GM10266 (cell line): ENCODE data around the gene PTPRG.

Experiments used
- DNase-seq: peaks from one replicate; pipeline ENCODE4 v3.0.0; 2012; ENCODE audit errors: extremely low spot score
- CTCF ChIP-seq: IDR thresholded peaks from 2 replicates; pipeline ENCODE4 v1.5.1; 2012; ENCODE audit warnings: mild to moderate bottlenecking, low read depth; ENCODE audit not compliant: control insufficient read depth, insufficient read depth; ENCODE audit errors: missing control alignments

Gene PTPRG

GRCh38 chr3:61978460-61979419 lies 417.4 kb downstream of the PTPRG start:
- DNase-seq = no peak
- TF ChIP-seq CTCF = no peak

- DNase-seq = no peak
- TF ChIP-seq CTCF = no peak
These were observed 418.3 kb downstream of the PTPRG start for GRCh38 chr3:61979638-61980037.

DNA sequence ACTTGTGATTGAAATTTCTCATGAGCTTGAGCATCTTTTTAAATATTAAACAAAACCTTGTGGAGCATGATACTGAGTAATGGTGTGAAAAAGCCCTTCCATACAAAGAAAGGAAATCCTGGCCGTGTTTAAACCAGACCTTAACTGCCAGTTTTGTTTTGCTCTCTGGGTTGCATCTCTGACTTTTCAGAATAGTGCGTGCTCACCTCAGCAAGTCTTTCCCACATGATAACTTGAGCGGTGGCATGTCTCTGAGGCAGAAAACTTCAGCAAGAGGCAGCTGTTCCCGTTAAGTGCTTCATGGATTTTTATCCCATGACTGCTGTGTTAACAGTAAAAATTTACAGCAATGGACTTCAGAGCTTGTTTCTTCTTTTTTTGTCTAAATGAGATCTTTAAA lies 418.7 kb downstream of the PTPRG start:
- no peak for TF ChIP-seq CTCF
- no peak for DNase-seq

DNA sequence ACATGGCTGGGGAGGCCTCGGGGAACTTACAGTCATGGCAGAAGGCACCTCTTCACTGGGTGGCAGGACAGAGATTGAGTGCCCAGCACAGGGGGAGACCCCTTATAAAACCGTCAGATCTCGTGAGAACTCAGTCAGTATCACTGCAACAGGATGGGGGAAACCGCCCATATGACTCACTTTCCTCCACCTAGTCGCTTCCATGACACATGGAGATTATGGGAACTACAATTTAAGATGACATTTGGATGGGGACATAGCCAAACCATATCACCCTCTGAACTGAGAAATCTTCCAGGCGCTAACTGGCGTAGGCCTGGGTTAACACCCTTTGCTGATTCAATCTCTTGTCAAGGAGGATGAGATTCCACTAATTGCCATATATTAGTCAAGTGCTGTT lies 419.7 kb downstream of the PTPRG start:
- no peak for TF ChIP-seq CTCF
- DNase-seq = no peak

GRCh38 chr3:61983479-61983878 lies 422.1 kb downstream of the PTPRG start:
- TF ChIP-seq CTCF = no peak
- no peak for DNase-seq

DNA sequence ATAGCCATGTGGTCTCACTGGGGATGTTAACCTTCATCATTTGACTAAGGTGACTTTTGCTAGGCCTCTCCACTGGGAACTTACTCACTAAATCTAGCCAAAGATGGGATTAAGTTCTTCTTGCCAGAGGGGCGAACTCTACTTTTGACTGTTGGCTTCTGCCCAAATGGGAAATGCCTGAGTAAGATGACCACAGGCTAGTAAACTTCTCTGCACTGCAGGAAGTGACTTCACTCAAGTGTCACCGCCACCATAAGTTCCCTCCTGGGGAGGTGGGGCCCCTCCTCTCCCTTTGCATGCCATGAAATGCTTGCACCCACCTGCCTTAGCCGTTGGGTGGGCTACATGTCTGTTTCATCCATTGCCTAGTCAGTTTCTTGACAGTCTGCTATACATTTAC lies 423.6 kb downstream of the PTPRG start:
- no peak for DNase-seq
- TF ChIP-seq CTCF = no peak

GRCh38 chr3:61986473-61986872 lies 425.1 kb downstream of the PTPRG start:
- no peak for TF ChIP-seq CTCF
- no peak for DNase-seq
